GM18505 (cell line): ENCODE data around the gene PAN2.
A peak's percentile ranks its signal among the peaks of the same experiment; 100 is the strongest.
"Not testable (repeated sequence)": the region's sequence is repeated elsewhere in the genome, so short reads cannot be mapped to it uniquely, and the experiment has no call there.

Source experiments
- ATAC-seq: cut with Tn5 transposase; IDR thresholded peaks from one replicate; pipeline ENCODE4 v1.9.1; 2021; ENCODE audit not compliant: unreplicated experiment
- POLR2A ChIP-seq: IDR thresholded peaks from 4 replicates; pipeline ENCODE4 v1.6.1; 2011; ENCODE audit warnings: borderline replicate concordance; ENCODE audit not compliant: insufficient read depth, insufficient read length; ENCODE audit errors: extremely low read depth

The PAN2 gene

DNA sequence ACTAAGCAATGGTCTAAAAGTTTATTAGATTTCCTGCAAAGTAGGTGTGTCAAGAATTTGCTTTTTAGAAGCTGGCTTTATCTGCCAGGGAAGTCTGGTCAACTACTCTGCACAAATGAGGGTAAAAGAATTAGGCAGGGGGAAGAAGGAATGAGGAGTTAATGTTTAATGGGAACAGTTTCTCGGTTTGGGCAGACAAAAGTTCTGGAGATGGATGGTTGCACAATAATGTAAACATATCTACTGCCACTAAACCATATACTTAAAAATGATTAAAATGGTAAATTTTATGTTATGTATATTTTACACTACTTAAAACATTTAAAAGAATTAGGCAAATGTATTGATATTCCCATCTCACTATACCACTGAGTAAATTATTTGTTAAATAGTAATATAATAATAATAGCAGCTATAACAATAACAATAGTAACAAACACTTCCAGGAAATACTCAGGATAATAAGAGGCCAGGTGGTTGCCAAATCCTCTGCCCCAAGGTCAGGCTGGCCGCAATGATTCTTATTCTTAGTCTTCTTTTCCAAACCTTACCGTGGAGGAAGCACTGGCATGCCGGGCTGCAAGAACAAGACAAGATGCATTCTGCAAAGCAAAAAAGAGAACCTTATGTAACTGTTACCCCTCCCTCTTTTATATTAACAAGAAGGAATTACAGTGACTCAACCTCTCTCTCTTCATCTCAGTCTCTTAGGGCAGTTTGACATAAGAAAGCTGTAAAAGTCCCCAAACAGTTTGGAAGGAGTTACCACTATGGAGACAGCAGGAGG lies 47.6 kb downstream of the PAN2 start:
- no peak for ATAC-seq
- no peak for TF ChIP-seq POLR2A

GRCh38 chr12:56284263-56284662 lies 49.5 kb downstream of the PAN2 start:
- ATAC-seq = not testable (repeated sequence)

DNA sequence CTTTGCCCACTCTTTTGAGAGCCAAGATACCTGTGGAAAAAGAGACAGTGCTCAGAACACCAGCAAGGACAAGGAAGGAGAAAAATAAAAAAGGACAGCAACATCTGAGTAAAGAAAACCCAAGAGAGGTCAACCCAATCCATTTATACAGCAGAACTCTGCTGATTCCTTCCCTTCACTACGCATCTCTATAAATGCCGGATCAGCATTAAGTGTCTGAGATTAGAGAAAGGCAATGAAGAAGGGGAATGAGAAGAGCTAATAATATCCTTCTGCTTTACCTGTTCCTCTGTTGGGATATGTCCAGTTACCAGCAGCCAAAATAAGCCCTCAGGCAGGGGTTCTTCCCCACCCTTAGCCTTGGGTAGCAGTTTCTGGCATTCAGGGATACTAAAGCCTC lies 51.2 kb downstream of the PAN2 start:
- ATAC-seq = no peak
- no peak for TF ChIP-seq POLR2A

DNA sequence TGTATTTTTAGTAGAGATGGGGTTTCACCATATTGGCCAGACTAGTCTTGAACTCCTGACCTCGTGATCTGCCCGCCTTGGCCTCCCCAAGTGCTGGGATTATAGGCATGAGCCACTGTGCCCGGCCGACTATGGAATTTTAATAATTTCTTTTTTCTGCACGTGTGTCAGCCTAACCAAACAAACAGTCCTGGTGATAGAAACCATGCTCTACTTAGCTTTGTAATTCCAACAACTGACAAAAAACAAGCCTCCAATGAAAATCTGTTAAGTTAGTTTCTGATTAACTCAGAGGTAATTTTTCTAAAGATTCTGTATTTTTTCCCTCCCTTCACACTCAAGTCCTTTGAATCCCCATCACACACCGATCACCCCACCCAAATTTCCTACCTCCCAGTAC lies 51.8 kb downstream of the PAN2 start:
- TF ChIP-seq POLR2A = no peak
- no peak for ATAC-seq

DNA sequence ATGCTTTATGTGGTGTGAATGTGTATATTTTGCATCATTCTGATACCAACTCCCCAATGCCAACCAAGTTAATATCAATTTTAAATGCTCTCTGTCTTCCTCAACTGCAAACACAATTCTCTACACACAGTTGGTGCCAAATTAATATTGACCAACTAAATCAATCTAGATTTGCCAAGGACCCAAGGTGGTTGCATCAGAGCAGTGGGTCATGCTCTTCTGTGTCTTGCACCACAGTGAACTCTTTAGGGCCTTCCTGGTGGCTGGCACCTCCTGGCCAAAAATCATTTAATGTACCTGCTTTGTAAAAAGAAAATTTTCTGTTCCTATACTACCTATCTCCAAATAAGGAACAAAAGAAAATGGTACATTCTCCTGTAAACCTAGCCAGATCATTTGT lies 53.0 kb downstream of the PAN2 start:
- no peak for ATAC-seq
- no peak for TF ChIP-seq POLR2A

GRCh38 chr12:56278905-56279304 lies 54.9 kb downstream of the PAN2 start:
- no peak for ATAC-seq
- TF ChIP-seq POLR2A = no peak

DNA sequence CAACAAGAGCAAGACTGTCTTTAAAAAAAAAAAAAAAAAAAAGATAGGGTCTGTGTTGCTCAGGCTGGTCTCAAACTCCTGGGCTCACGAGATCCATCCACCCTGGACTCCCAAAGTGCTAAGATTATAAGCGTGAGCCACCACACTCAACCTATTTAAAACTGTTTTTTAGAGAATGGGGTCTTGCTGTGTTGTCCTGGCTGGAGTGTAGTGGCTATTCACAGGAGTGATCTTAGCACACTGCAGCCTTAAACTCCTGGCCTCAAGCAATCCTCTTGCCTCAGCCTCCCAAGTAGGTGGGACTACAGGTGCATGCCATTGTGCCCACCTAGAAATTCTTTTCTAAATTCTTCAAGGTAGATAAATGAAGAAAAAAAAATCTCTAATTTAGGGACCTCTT lies 59.5 kb downstream of the PAN2 start:
- ATAC-seq = no peak

GRCh38 chr12:56272468-56272867 lies 61.3 kb downstream of the PAN2 start:
- ATAC-seq = not testable (repeated sequence)

More for the DNA sequence above, 59.5 kb downstream of the PAN2 start:
- TF ChIP-seq POLR2A = no peak

- TF ChIP-seq POLR2A = no peak
- ATAC-seq = no peak
These were observed 62.8 kb downstream of the PAN2 start for GRCh38 chr12:56271031-56271430.

- ATAC-seq = peak; percentile 15
- TF ChIP-seq POLR2A = no peak
These were observed 66.2 kb downstream of the PAN2 start for GRCh38 chr12:56267443-56268071.

DNA sequence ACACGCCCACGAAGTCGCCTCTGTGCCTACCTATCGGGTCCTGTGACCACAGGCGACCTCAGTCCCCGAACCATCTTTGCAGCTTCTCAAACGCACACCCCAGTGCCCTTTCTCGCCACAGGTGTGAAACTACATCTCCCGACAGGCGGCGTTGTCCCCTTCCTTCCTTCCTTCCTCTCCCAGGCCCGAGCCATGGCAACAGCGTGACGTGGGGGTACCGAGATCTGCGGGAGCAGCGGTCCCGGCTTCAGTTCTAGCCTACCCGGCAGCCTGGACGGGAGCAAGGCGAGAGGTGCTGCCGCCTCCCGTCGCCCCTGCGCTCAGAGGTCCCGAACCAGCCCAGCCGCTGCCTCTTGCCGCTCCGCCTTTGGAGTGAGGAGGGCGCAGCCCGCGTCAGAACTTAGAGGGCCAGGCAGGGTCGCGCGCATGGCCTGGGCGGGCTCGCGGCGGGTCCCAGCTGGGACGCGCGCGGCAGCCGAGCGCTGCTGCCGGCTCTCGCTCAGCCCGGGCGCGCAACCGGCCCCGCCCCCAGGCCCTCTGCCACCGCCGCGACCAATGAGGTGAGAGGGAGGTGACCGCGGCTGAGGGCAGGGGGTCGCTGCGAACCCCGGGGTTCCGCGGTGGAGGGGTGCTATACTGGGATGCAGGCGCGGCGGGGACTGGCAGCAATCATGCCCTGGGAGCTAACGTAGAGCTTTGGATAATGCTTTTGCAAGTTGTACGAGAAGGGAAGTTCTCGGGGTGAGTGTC lies 66.9 kb downstream of the PAN2 start, which contains the start of gene COQ10A:
Gene COQ10A (plus strand): TSS at position 250 of the 750 bp plus-strand sequence. CDS start 177 bp downstream, at position 427.
- ATAC-seq = peak; percentile 85
- TF ChIP-seq POLR2A = peak; percentile 88
